Prostate gland (tissue), 2 donors: ENCODE data around the gene ZNF280C.

ENCODE experiments used
- POLR2A ChIP-seq: fragments of 450-650 bp; IDR thresholded peaks from one replicate; pipeline ENCODE4 v1.6.1; 2016; ENCODE audit warnings: antibody characterized with exemption, mild to moderate bottlenecking
- TF ChIP-seq, protein P1 (sequence below), 4 experiments: fragments of 200-600 bp in 2 of 4; fragments of 450-650 bp in 2 of 4; sonication (generic) in 2 of 4; IDR thresholded peaks; 1 replicate in 3 of 4; 2 replicates in 1 of 4; pipeline ENCODE4 v1.5.1; 2016 to 2019; ENCODE audit warnings: antibody characterized with exemption in 4 of 4, mild to moderate bottlenecking in 2 of 4, moderate library complexity in 2 of 4

DNA sequence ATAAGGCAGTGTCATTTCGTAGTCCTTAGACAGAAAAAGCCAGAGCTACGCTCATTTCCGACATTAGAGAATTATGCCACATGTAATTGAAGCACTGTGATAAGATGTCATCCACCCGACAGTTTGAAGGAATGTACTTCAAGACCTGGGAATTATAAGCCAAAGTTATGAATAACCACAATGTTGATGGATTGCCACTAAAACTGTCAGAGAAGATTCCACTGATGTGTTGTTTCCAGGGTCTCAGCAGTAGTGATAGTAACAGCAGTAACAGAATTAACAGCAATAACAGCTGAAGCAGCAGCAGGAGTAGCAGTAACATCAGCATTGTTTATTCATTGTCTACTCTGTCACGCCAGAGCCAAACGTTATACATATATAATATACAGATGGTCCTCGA lies 72.2 kb downstream of the ZNF280C start:
- TF ChIP-seq, protein P1, sequence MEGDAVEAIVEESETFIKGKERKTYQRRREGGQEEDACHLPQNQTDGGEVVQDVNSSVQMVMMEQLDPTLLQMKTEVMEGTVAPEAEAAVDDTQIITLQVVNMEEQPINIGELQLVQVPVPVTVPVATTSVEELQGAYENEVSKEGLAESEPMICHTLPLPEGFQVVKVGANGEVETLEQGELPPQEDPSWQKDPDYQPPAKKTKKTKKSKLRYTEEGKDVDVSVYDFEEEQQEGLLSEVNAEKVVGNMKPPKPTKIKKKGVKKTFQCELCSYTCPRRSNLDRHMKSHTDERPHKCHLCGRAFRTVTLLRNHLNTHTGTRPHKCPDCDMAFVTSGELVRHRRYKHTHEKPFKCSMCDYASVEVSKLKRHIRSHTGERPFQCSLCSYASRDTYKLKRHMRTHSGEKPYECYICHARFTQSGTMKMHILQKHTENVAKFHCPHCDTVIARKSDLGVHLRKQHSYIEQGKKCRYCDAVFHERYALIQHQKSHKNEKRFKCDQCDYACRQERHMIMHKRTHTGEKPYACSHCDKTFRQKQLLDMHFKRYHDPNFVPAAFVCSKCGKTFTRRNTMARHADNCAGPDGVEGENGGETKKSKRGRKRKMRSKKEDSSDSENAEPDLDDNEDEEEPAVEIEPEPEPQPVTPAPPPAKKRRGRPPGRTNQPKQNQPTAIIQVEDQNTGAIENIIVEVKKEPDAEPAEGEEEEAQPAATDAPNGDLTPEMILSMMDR (IDR thresholded peaks at IDR 0.05) = no peak
- TF ChIP-seq POLR2A = no peak
